ENCODE results near the gene ING2.

Gene ING2

GRCh38 chr4:183503497-183504063 lies 1.3 kb upstream of the ING2 start:
- no peak for DNase-seq

- DNase-seq, result peak; percentile 99
Observed at GRCh38 chr4:183504064-183504929, 561 bp upstream of the ING2 start.

- DNase-seq, result peak; percentile 88
Observed at GRCh38 chr4:183505611-183506388, 942 bp downstream of the ING2 start.

- no peak for DNase-seq
Observed at GRCh38 chr4:183506389-183506735, 1.5 kb downstream of the ING2 start.

GRCh38 chr4:183507925-183508696 lies 3.3 kb downstream of the ING2 start:
- no peak for DNase-seq

GRCh38 chr4:183508697-183509335 lies 4.0 kb downstream of the ING2 start:
- DNase-seq, result no peak

- no peak for DNase-seq
Observed at GRCh38 chr4:183515411-183515810, 10.6 kb downstream of the ING2 start.

GRCh38 chr4:183517194-183517593 lies 12.3 kb downstream of the ING2 start:
- DNase-seq, result no peak

- no peak for DNase-seq
Observed at GRCh38 chr4:183517781-183518180, 12.9 kb downstream of the ING2 start.

- no peak for DNase-seq
Observed at GRCh38 chr4:183522821-183523220, 18.0 kb downstream of the ING2 start.

GRCh38 chr4:183527326-183527725 lies 22.5 kb downstream of the ING2 start:
- no peak for DNase-seq

- no peak for DNase-seq
Observed at GRCh38 chr4:183532821-183533220, 28.0 kb downstream of the ING2 start.

GRCh38 chr4:183533698-183534097 lies 28.8 kb downstream of the ING2 start:
- no peak for DNase-seq

- no peak for DNase-seq
Observed at GRCh38 chr4:183540410-183541009, 35.7 kb downstream of the ING2 start.

GRCh38 chr4:183541010-183541751 lies 36.3 kb downstream of the ING2 start:
- DNase-seq, result no peak

- DNase-seq, result no peak
Observed at GRCh38 chr4:183541752-183542040, 36.8 kb downstream of the ING2 start.

GRCh38 chr4:183543435-183543834 lies 38.6 kb downstream of the ING2 start:
- no peak for DNase-seq

GRCh38 chr4:183544109-183544508 lies 39.3 kb downstream of the ING2 start:
- DNase-seq, result no peak

GRCh38 chr4:183546376-183546775 lies 41.5 kb downstream of the ING2 start:
- DNase-seq, result no peak

- no peak for DNase-seq
Observed at GRCh38 chr4:183548306-183548705, 43.4 kb downstream of the ING2 start.

GRCh38 chr4:183550345-183551093 lies 45.7 kb downstream of the ING2 start:
- DNase-seq, result no peak
